ENCODE data around the gene PCDHGA7.
"Not testable (repeated sequence)": the region's sequence is repeated elsewhere in the genome, so short reads cannot be mapped to it uniquely, and the experiment has no call there.

Gene PCDHGA7

GRCh38 chr5:141382469-141383294, at the start of gene PCDHGA7:
PCDHGA7 (plus strand) TSS chr5:141382742; CDS start chr5:141382900, 158 bp downstream.
- no peak for DNase-seq (ENCODE audit: low spot score)

DNA sequence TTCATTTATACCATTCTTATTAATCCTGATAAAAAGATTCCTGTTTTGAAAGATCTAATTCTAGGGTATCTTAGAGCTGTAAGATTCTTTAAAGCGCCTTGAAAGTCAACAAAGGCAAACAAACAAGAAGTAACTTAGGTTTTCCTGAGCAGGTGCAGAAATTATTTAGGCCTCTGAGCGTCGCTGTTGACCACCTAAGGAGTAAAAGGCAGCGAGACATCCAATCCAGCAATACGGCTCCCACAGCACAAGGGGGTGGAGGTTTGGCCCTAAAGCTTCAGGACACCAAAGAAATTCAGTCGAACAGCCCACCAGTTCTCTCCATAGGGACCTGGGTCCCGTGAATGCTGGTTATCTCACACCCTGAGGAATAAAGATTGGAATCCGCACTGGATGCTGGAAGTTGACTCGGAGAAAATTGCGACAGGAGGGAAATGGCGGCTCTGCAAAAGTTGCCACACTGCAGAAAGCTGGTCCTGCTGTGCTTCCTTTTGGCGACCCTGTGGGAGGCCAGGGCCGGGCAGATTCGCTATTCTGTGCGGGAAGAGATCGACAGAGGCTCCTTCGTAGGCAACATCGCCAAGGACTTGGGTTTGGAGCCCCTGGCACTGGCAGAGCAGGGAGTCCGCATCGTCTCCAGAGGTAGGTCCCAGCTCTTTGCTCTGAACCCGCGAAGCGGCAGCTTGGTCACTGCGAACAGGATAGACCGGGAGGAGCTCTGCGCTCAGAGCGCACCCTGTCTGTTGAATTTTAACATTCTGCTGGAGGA, 43.8 kb upstream of the PCDHGA7 start, which contains the start of gene PCDHGA2:
TSS of gene PCDHGA2 (plus strand) at position 223 of the 769 bp plus-strand sequence.
- no peak for DNase-seq (ENCODE audit: low spot score)

DNA sequence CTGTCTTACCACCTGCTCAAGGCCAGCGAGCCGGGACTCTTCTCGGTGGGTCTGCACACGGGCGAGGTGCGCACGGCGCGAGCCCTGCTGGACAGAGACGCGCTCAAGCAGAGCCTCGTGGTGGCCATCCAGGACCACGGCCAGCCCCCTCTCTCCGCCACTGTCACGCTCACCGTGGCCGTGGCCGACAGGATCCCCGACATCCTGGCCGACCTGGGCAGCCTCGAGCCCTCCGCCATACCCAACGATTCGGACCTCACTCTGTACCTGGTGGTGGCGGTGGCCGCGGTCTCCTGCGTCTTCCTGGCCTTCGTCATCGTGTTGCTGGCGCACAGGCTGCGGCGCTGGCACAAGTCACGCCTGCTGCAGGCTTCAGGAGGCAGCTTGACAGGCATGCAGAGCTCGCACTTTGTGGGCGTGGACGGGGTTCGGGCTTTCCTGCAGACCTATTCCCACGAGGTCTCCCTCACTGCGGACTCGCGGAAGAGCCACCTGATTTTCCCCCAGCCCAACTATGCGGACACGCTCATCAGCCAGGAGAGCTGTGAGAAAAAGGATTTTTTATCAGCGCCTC, 41.7 kb upstream of the PCDHGA7 start:
- not testable (repeated sequence) for DNase-seq (ENCODE audit: low spot score)

DNA sequence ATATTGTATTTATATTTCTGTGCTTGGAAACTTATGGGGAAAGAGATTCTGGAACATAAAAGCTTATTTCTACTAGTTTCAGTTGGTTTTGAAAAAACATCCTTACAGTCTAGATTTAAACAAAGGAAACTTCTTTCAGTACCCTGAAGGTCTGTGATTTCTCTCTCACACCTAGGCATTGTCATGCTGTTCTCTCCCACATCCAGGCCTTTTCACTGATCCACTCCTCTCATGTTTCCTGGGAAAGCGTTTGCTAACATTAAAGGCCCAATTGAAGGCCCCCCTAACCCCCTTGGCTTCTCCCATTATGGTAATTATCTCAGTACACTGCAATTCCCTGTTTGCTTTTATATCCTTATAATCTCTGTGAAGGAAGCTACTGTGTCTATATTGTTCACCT, 39.8 kb upstream of the PCDHGA7 start:
- no peak for DNase-seq (ENCODE audit: low spot score)

DNA sequence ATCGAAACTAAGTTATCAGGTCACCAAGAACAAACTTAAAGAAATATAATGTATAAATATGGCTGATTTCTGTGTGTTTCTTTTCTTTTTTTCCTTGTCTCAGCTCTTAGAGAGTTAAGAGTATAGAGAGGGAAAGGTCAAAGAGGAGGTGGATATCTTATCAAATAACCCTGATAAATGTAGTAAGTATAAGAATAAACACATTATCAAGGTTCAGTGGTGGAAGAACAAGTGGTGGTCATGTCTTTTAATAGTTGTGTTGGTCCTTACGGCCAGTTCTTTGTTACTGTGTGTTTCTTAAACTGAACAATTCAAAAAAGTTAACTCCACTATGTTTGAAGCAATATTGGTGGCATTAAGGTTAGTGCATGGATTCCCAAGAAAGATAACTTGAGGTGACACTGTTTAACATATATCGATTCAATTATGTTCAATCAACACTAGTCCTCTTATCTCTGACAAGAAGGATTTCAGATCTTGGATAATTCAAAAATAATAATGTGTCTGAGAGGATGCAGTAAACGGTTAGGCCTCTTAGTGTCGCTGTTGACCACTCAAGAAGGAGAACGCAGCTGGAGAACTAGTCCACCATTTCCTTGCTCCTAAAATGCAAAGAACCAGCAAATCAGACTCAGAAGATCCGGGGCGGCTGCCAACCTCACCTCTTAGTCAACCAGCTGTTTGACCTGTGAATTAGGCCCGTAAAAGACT, 39.1 kb upstream of the PCDHGA7 start, which contains the start of gene PCDHGA3:
TSS of gene PCDHGA3 (plus strand) at position 588 of the 711 bp plus-strand sequence. CDS start 205 bp downstream, outside the sequence.
- DNase-seq (ENCODE audit: low spot score): peak; percentile 13

- DNase-seq (ENCODE audit: low spot score): no peak
These were observed 38.5 kb upstream of the PCDHGA7 start for GRCh38 chr5:141343953-141344463.

DNA sequence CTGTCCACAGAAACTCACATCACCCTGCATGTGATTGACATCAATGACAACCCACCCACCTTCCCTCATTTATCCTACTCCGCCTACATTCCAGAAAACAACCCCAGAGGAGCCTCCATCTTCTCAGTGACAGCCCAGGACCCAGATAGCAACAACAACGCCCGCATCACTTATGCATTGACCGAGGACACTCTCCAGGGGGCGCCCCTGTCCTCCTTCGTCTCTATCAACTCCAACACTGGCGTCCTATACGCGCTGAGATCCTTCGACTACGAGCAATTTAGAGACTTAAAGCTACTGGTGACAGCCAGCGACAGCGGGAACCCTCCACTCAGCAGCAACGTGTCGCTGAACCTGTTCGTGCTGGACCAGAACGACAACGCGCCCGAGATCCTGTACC, 37.2 kb upstream of the PCDHGA7 start:
- no peak for DNase-seq (ENCODE audit: low spot score)

GRCh38 chr5:141346017-141346416, 36.5 kb upstream of the PCDHGA7 start:
- DNase-seq (ENCODE audit: low spot score): not testable (repeated sequence)

GRCh38 chr5:141349917-141350619, 32.5 kb upstream of the PCDHGA7 start, which contains the start of gene PCDHGB1:
PCDHGB1 (plus strand) TSS chr5:141350099; CDS start chr5:141350261, 162 bp downstream.
- DNase-seq (ENCODE audit: low spot score): no peak

- DNase-seq (ENCODE audit: low spot score): no peak
These were observed 31.0 kb upstream of the PCDHGA7 start for GRCh38 chr5:141351591-141351990.

- DNase-seq (ENCODE audit: low spot score): no peak
These were observed 27.6 kb upstream of the PCDHGA7 start, which contains the start of gene PCDHGA4 for GRCh38 chr5:141354900-141355469. PCDHGA4 (plus strand) TSS chr5:141355021; CDS start chr5:141355108, 87 bp downstream.

- DNase-seq (ENCODE audit: low spot score): no peak
These were observed 26.9 kb upstream of the PCDHGA7 start for GRCh38 chr5:141355641-141356040.

DNA sequence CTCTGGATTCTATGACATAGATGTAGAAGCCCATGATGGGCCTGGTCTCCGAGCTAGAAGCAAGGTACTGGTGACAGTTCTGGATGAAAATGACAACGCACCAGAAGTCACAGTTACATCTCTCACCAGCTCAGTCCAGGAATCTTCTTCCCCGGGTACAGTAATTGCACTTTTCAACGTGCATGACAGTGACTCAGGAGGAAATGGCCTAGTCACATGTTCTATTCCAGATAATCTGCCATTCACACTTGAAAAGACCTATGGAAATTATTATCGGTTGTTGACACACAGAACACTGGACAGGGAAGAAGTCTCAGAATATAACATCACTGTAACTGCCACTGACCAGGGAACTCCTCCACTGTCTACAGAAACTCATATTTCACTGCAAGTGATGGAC, 26.4 kb upstream of the PCDHGA7 start:
- no peak for DNase-seq (ENCODE audit: low spot score)

GRCh38 chr5:141356950-141357349, 25.6 kb upstream of the PCDHGA7 start:
- DNase-seq (ENCODE audit: low spot score): no peak

DNA sequence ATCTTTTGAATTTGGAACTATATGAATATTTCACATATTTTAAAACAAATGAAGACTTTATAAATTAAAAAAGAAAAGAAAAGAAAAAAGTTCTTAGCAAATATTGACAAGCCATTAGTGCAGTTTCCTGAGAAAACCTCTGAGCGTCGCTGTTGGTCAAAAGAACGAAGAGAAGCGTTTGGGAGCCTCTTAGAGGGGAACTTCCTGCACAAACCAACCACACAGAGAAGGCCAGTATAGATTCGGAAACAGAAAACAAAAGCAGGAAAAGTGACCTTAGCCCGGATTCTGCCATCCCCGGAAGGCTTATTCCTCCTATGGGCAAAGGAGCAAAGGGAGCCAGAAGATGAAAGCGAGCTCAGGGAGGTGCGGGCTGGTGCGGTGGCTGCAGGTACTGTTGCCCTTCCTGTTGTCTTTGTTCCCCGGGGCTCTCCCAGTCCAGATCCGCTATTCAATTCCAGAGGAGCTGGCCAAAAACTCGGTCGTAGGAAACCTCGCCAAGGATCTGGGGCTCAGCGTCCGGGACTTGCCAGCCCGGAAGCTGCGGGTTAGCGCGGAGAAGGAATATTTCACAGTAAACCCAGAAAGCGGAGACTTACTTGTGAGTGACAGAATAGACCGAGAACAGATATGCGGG, 22.6 kb upstream of the PCDHGA7 start, which contains the start of gene PCDHGB2:
TSS of gene PCDHGB2 (plus strand) at position 205 of the 637 bp plus-strand sequence. CDS start at position 347, 142 bp downstream.
- DNase-seq (ENCODE audit: low spot score): no peak

DNA sequence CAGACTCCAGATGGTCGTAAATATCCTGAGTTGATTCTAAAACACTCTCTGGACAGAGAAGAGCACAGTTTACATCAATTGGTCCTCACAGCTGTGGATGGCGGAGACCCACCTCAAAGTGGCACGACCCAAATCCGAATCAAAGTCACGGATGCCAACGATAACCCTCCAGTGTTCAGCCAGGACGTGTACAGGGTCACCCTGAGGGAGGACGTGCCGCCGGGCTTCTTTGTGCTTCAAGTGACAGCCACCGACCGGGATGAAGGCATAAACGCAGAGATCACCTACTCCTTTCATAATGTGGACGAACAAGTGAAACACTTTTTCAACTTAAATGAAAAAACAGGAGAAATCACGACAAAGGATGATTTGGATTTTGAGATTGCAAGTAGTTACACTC, 21.9 kb upstream of the PCDHGA7 start:
- no peak for DNase-seq (ENCODE audit: low spot score)

- no peak for DNase-seq (ENCODE audit: low spot score)
These were observed 19.8 kb upstream of the PCDHGA7 start for GRCh38 chr5:141362719-141363118.

- DNase-seq (ENCODE audit: low spot score): no peak
These were observed 18.4 kb upstream of the PCDHGA7 start, which contains the start of gene PCDHGA5 for GRCh38 chr5:141363952-141364660. PCDHGA5 (plus strand) TSS chr5:141364162; CDS start chr5:141364331, 169 bp downstream.

All from hematopoietic multipotent progenitor cell treated with erythropoietin and hydrocortisone succinate and interleukin-3 and kit ligand, for 17 days (in vitro differentiated cells).